GM12878 (cell line): ENCODE measurements around the gene PPIP5K2. TPM values are rescaled to one million over a fixed set of nuclear protein-coding genes. Genes with fewer than 3 reads are reported as not detected.

ENCODE experiments used
- ATAC-seq: fragments of 200-7000 bp; cut with Tn5 transposase; 3 replicates; pipeline ENCODE4 v1.9.1; 2020; ENCODE audit warnings: mild to moderate bottlenecking, moderate library complexity
- BruUV-seq: library from RNA; stranded (reverse); fragments of 400-500 nt; replicated peaks from 2 replicates; lab custom pipeline; 2021; lab: Mats Ljungman, UMichigan
- CTCF ChIA-PET: fragments of 300-600 bp; sonication (Branson Sonifier 250); formaldehyde crosslinking; extraction: SDS; loops from one replicate; lab custom pipeline; 2021; ENCODE audit warnings: inconsistent platforms; lab: Yijun Ruan, JAX
- POLR2A ChIA-PET: fragments of 350-600 bp; formaldehyde crosslinking; extraction: SDS; loops from one replicate; lab custom pipeline; 2021; ENCODE audit warnings: inconsistent platforms; lab: Charles Lee
- RAD21 ChIA-PET: fragments of 300-600 bp; sonication (Branson Sonifier 250); formaldehyde crosslinking; loops from one replicate; lab custom pipeline; 2023; ENCODE audit warnings: antibody characterized with exemption; ENCODE audit not compliant: unreplicated experiment; lab: Charles Lee
- SMC1A ChIA-PET: fragments of 300-600 bp; sonication (Branson Sonifier 250); formaldehyde crosslinking; loops from one replicate; lab custom pipeline; 2023; ENCODE audit not compliant: unreplicated experiment, uncharacterized antibody; lab: Charles Lee
- DNase-seq: peaks from one replicate; pipeline ENCODE4 v3.0.0-alpha.2; 2011; ENCODE audit warnings: low read depth, low spot score
- FAIRE-seq: peaks from 3 replicates; lab custom pipeline; 2011; peaks lifted over from hg19 to GRCh38; lab: Jason Lieb, UNC
- H2AFZ ChIP-seq: 2 replicates; pipeline ENCODE4 v1.6.0; 2011; ENCODE audit warnings: low read depth, low read length, control low read depth; ENCODE audit not compliant: control insufficient read depth
- H3K27ac ChIP-seq: 2 replicates; pipeline ENCODE4 v1.5.1; 2011; ENCODE audit warnings: control low read depth; ENCODE audit not compliant: control insufficient read depth, insufficient read depth
- H3K27me3 ChIP-seq, 2 experiments: replicated peaks in 1 of 2; 2 replicates each; pipeline versions ENCODE4 v1.6.0 to v1.6.1; 2011; ENCODE audit warnings: low read length in 1 of 2; ENCODE audit not compliant: control insufficient read depth in 2 of 2, insufficient read depth in 2 of 2
- H3K36me3 ChIP-seq, 2 experiments: 2 replicates each; pipeline ENCODE4 v1.5.1; 2011; ENCODE audit warnings: low read length in 1 of 2; ENCODE audit not compliant: control insufficient read depth in 2 of 2, insufficient read depth in 2 of 2
- H3K4me1 ChIP-seq: 2 replicates; pipeline ENCODE4 v1.6.1; 2011; ENCODE audit warnings: mild to moderate bottlenecking, low read length, moderate library complexity, mixed read lengths; ENCODE audit not compliant: control insufficient read depth, insufficient read depth
- H3K4me2 ChIP-seq: 2 replicates; pipeline ENCODE4 v1.6.0; 2011; ENCODE audit warnings: control low read depth; ENCODE audit not compliant: control insufficient read depth, insufficient read depth
- H3K4me3 ChIP-seq: fragments of 200-600 bp; sonication (generic); 2 replicates; pipeline ENCODE4 v1.5.1; 2016
- H3K79me2 ChIP-seq: 2 replicates; pipeline ENCODE4 v1.6.0; 2011; ENCODE audit warnings: low read length; ENCODE audit not compliant: control insufficient read depth, insufficient read depth
- H3K9ac ChIP-seq: 2 replicates; pipeline ENCODE4 v1.8.0; 2011; ENCODE audit warnings: low read length, control low read depth, mixed read lengths; ENCODE audit not compliant: control insufficient read depth, insufficient read depth
- H3K9me3 ChIP-seq: replicated peaks from 3 replicates; pipeline ENCODE4 v1.5.1; 2011; ENCODE audit warnings: mild to moderate bottlenecking, low read length; ENCODE audit not compliant: control insufficient read depth, insufficient read depth
- H4K20me1 ChIP-seq: 2 replicates; pipeline ENCODE4 v1.6.0; 2011; ENCODE audit not compliant: control insufficient read depth, insufficient read depth
- BCLAF1 ChIP-seq: fragments of 450-650 bp; IDR thresholded peaks from 2 replicates; pipeline ENCODE4 v1.6.1; 2017; ENCODE audit warnings: antibody characterized with exemption, mild to moderate bottlenecking, moderate library complexity
- BMI1 ChIP-seq: fragments of 450-650 bp; IDR thresholded peaks from 2 replicates; pipeline ENCODE4 v1.6.1; 2016; ENCODE audit warnings: mild to moderate bottlenecking, moderate library complexity, borderline replicate concordance
- CEBPB ChIP-seq, 2 experiments: fragments of 150-350 bp in 1 of 2; IDR thresholded peaks; 2 replicates each; pipeline ENCODE4 v1.6.1; 2012 to 2014; ENCODE audit warnings: low read depth in 2 of 2, low read length in 2 of 2, borderline replicate concordance in 1 of 2, inconsistent platforms in 1 of 2
- CHD1 ChIP-seq: IDR thresholded peaks from 2 replicates; pipeline ENCODE4 v1.6.1; 2012; ENCODE audit warnings: low read depth, low read length, improper control_type of control experiment
- HDGF ChIP-seq: fragments of 450-650 bp; IDR thresholded peaks from 2 replicates; pipeline ENCODE4 v1.6.1; 2016; ENCODE audit warnings: antibody characterized with exemption
- KAT2A ChIP-seq: conservative IDR thresholded peaks from 2 replicates; pipeline ENCODE4 v1.6.1; 2011; ENCODE audit warnings: low read depth, low read length; ENCODE audit not compliant: control insufficient read depth
- MEF2A ChIP-seq: IDR thresholded peaks from 2 replicates; pipeline ENCODE4 v1.6.1; 2011; ENCODE audit warnings: low read depth, mild to moderate bottlenecking, low read length, moderate library complexity; ENCODE audit not compliant: insufficient read depth
- MEF2B ChIP-seq: fragments of 450-650 bp; IDR thresholded peaks from 2 replicates; pipeline ENCODE4 v1.6.1; 2018; ENCODE audit warnings: mild to moderate bottlenecking, moderate library complexity; ENCODE audit not compliant: partially characterized antibody, poor library complexity, severe bottlenecking
- NFXL1 ChIP-seq: fragments of 450-650 bp; IDR thresholded peaks from 2 replicates; pipeline ENCODE4 v1.6.1; 2017; ENCODE audit warnings: antibody characterized with exemption, mild to moderate bottlenecking, borderline replicate concordance
- PML ChIP-seq: IDR thresholded peaks from 2 replicates; pipeline ENCODE4 v1.6.1; 2012; ENCODE audit warnings: low read length, inconsistent platforms
- PRDM15 ChIP-seq: fragments of 450-650 bp; formaldehyde crosslinking; IDR thresholded peaks from 2 replicates; pipeline ENCODE4 v1.4.0; 2020; ENCODE audit warnings: mild to moderate bottlenecking, moderate library complexity
- SIN3A ChIP-seq: IDR thresholded peaks from 2 replicates; pipeline ENCODE4 v1.6.1; 2012; ENCODE audit warnings: low read depth, low read length, improper control_type of control experiment
- SPI1 ChIP-seq: IDR thresholded peaks from 2 replicates; pipeline ENCODE4 v1.6.1; 2011; ENCODE audit warnings: low read depth, mild to moderate bottlenecking, low read length, moderate library complexity, borderline replicate concordance; ENCODE audit not compliant: insufficient read depth
- WGBS: methylation state at CpG from one replicate; pipeline ENCODE4 v1.1.6; 2016; ENCODE audit warnings: low lambda C conversion rate; ENCODE audit not compliant: insufficient replicate concordance, insufficient coverage; ENCODE audit errors: missing lambda C conversion rate; 5-methylcytosine and 5-hydroxymethylcytosine counted together
- in situ Hi-C: fragments of 300-500 bp; cut with MboI; formaldehyde crosslinking; loops from 9 replicates; pipeline ENCODE4 v1.14.3; 2018; ENCODE audit warnings: mixed read lengths
- intact Hi-C: fragments of 100-400 bp; cut with micrococcal nuclease; formaldehyde crosslinking; loops from one replicate; pipeline ENCODE4 v1.14.2; 2022; ENCODE audit not compliant: unreplicated experiment
- polyA plus RNA-seq, 11 experiments: library from polyadenylated mRNA; depleted of rRNA in 4 of 11; unstranded in 6 of 11; stranded (reverse) in 5 of 11; fragments of >200 nt; fragmentation: Nextera tagmentation in 4 of 11; fragmentation: Illumina TruSeq in 1 of 11; extraction: Ambion mirVana in 4 of 11; extraction: Trizol in 1 of 11; gene quantifications; 1 replicate in 1 of 11; 2 replicates in 10 of 11; pipeline versions ENCODE4 v1.2.1 to v1.2.3, GENCODE V29; 2011 to 2016; ENCODE audit warnings: inconsistent platforms in 2 of 11, missing spikeins in 2 of 11, low read depth in 1 of 11
- total RNA-seq, 4 experiments: library from RNA; depleted of rRNA in 3 of 4; stranded (reverse); fragments of >200 nt in 3 of 4; fragmentation: Illumina TruSeq in 1 of 4; extraction: Trizol in 1 of 4; gene quantifications; 2 replicates each; pipeline versions ENCODE4 v1.2.1 to v1.2.3, GENCODE V29; 2013 to 2021

PPIP5K2 gene
- total and polyA plus RNA-seq, 10 of the 15 experiments (the other 5 are each of a cell fraction or from before 2014, with no cell fraction given) = 27.7 to 87.3 (median 58.6) TPM

DNA sequence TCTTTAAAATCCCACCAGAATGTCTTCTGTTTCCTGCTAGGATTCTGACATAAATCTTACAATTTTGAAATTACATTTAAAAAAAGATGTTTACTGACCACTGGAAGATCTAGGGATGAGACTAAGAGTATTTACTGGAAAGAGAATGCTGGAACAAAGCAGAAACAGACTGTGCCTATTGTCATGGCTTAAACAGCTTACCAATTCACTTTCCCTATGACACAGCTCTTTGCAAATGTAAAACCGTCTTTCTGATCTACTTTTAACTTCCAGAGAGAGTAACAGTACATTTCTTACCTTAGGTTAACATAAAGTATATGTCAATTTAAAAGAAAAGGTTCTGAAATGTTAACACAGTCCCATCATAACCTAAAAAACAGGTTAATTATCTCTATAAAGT is 10.8 kb upstream of the PPIP5K2 start (continued):
- TF ChIP-seq PRDM15 (CRISPR knock-in tag) (no peak), MEF2B (no peak), PML (no peak), HDGF (no peak), BCLAF1 (no peak), NFXL1 (no peak)

DNA sequence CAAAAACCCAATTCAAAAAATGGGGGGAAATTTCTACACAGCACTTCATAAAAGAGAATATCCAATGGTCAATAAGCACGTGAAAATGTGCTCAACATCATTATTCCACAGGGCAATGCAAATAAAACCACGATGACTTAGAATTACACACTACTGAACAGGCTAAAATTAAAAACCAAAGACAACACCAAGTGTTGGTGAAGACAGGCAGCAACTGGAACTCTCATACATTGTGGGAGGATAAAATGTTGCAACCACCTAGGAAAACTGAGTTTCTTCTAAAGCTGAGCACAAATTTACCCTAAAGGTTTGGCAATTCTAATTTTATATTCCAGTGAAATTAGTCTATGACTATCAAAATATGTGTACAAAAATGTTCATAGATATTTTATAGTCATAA is 9.7 kb upstream of the PPIP5K2 start:
- Histone ChIP-seq H3K9me3 (peaks cover 7% of the 10 kb centered on the region; the same call in 2 of the 3 replicates), H3K4me2 (no peak overlapping the region), H3K79me2 (peaks cover 3% of the 10 kb centered on the region), H2AFZ (no peak overlapping the region), H3K27ac (no peak overlapping the region), H3K36me3 (no peaks in the 10 kb centered on the region; a peak in 1 of 4 replicates), H4K20me1 (no peaks in the 10 kb centered on the region), H3K9ac (no peak overlapping the region), H3K4me1 (no peaks in the 10 kb centered on the region), H3K27me3 (no peaks in the 10 kb centered on the region), H3K4me3 (no peak overlapping the region)
- no peak for FAIRE-seq
- no TSS peak for BruUV-seq
- in situ Hi-C loops = no loop called here
- RAD21 ChIA-PET = no interaction called here
- no peak for ATAC-seq
- intact Hi-C loops = no loop called here
- 53% methylated on average over 2 of the region's 2 CpGs for WGBS
- DNase-seq = no peak
- POLR2A ChIA-PET = no interaction called here
- SMC1A ChIA-PET = no interaction called here
- CTCF ChIA-PET = no interaction called here
- TF ChIP-seq CEBPB (IDR thresholded peaks at IDR 0.05; ENCODE audit: borderline replicate concordance in 1 of 2, low read depth in 2 of 2, low read length in 2 of 2) (no peak), CHD1 (no peak), BMI1 (no peak), MEF2A (no peak), KAT2A (no peak), SIN3A (no peak), SPI1 (no peak)
